Measurements from ENCODE around the gene MAPK8IP1.
"Not testable (repeated sequence)": the region's sequence is repeated elsewhere in the genome, so short reads cannot be mapped to it uniquely, and the experiment has no call there.

MAPK8IP1 gene

GRCh38 chr11:45885274-45885920 lies at the start of gene MAPK8IP1:
TSS of gene MAPK8IP1 (plus strand) at chr11:45885651. CDS start at chr11:45885821, 170 bp downstream.
- DNase-seq (ENCODE audit: low read depth) = peak; percentile 18

DNA sequence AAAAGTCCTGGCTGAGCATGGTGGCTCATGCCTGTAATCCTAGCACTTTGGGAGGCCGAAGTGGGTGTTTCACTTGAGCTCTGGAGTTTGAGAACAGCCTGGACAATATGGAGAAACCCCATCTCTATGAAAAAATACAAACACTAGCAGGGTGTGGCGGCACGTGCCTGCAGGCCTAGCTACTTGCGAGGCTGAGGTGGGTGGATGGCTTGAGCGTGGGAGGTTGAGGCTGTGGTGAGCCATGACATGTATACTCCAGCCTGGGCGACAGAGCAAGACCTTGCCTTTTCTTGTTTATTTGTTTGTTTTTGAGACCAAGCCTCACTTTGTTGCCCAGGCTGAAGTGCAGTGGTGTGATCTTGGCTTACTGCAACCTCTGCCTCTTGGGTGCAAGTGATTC lies 46.2 kb upstream of the MAPK8IP1 start:
- no peak for DNase-seq (ENCODE audit: low read depth)

GRCh38 chr11:45840251-45840650 lies 45.2 kb upstream of the MAPK8IP1 start:
- DNase-seq (ENCODE audit: low read depth) = not testable (repeated sequence)

DNA sequence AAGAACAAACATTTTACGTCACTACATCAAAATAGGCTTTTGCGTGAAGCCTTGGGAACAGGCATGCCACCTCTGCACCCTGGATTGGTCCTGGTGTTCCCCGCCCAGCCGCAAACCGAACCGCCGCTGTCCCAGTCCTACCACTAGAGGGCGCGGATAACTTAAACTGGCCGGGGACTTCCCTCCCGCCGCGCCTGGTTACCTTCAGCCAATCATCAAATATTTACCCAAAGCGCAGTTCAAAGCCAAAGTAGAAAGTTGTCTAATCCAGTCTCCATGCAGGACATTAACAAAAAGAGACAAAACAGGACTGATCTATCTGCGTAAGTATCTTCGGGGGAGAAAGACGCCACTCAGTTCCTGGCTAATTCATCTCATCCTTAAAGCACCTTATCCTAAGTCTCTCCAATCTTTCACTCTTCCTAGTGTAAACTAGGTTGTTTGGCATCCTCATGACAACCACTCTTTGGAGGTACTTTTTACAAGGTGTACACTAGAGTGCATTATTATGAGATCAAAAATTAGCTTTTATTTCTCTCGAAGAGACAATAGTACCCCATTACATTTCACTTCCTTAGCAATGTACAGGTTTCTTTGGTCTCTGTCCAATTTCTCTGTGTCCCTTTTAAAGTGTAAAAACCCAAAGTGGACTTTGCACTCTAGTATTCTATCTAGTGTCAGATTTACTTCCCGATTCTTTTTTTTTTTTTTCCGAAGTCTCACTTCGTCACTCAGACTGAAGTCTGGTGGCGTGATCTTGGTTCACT lies 42.1 kb upstream of the MAPK8IP1 start:
- DNase-seq (ENCODE audit: low read depth) = peak; percentile 89

DNA sequence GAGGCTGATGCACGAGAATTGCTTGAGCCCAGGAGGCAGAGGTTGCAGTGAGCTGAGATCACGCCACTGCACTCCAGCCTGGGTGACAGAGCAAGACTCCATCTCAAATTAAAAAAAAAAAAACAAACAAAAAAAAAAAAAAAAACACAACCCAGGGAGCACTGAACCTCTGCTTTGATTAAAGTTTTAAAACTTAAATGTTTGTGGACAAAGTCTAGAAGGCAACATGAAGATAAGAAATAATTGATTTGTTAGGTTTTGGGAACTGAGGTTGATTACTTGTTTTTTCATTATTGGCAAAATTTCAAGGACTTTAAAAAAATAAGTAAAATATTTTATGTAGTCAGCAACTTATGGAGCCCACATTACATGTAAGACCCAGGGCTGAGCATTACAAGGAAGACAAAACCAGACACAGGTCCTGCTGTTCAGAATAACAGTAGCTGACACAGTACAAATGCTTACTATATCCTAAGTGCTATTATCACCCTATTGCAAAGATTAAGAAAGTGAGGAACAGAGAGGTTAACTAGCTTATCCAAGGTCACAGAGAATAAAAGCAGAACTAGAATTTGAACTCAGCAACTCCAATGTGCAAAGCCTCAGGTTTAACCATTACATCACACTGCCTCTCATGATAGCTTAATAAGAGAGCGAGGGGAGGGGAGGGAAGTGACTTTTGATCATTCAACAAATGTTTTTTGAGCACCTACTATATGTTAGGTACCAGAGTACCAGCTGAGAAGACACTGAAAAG lies 40.5 kb upstream of the MAPK8IP1 start:
- no peak for DNase-seq (ENCODE audit: low read depth)

GRCh38 chr11:45846174-45846675 lies 39.2 kb upstream of the MAPK8IP1 start:
- no peak for DNase-seq (ENCODE audit: low read depth)

- DNase-seq (ENCODE audit: low read depth) = peak; percentile 96
These were observed 38.2 kb upstream of the MAPK8IP1 start, which contains the start of gene CRY2 for GRCh38 chr11:45846974-45847910. TSS of gene CRY2 (plus strand) at chr11:45847475. CDS start at chr11:45847491, 16 bp downstream.

DNA sequence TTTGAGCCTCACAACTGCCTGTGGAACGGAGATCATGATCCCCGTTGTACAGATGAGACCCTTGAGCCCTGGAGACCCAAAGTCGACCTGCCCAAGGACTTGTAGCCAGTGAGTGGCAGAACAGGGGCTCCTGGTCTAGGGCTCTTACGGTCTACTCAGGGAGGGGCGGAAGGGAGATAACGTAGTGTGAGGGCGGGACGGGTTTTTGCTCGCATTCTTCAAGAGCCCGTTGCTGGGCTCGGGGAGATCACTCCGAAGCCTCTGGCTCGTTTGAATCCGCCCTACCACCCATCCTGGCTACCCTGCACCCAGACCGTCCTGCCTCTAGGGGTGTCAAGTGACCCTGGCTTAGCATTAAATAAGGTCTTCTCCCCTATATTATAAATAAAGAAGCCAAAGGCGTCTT lies 37.5 kb upstream of the MAPK8IP1 start:
- peak; percentile 76 for DNase-seq (ENCODE audit: low read depth)

GRCh38 chr11:45848654-45849081 lies 36.8 kb upstream of the MAPK8IP1 start:
- no peak for DNase-seq (ENCODE audit: low read depth)

GRCh38 chr11:45850446-45850845 lies 35.0 kb upstream of the MAPK8IP1 start:
- DNase-seq (ENCODE audit: low read depth) = peak; percentile 41

DNA sequence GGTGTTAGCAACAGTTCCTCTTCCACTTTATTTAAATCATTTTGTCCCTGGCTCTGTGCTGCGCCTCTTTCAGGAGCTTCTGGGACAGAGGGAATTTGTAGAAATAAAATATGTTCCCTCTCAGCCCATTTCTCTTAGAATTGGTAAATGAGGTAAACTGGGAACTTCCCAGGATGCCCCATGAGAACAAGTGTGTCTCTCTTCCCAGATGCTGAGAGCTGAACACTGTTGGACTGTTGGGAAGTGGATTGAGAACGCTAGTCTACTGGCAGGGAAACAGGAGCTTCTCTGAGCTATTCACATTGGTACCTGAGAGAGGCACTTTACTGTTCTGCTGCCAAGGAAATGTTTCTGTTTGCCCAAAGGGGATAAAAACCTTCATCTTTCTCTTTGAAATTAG lies 34.2 kb upstream of the MAPK8IP1 start:
- no peak for DNase-seq (ENCODE audit: low read depth)

DNA sequence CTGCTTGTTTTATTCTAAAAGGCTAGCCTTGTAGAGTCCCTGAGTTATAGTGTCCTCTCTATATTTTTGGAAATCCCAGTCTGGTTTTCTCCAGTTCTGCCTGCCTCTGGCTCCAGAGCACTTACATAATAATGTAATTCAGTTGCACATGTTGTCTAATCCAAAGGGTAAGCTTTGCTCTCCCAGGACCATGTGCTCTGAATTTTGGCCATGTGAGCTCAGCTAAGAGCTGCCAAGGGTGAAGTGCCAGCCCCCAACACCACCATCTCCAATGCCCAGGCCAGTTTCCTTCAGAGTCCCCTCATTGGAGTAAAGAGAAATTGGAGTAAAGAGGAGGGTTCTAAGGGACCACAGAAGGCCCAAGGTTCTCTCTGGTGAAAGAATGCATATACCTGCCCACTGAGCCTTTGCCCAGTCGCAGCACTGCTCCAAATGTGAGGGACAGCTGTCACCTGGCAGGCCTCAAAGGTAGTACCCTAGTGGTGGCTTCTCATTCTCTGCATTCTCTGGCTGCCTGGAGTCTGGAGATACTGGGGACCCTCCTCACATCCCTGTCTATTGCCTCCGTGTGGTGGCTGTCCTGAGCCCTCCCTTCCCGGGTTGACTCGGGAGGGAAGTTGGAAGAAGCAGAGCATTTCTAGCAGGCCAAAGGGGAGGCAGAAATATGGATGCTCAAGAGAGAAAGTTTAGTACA lies 33.3 kb upstream of the MAPK8IP1 start:
- no peak for DNase-seq (ENCODE audit: low read depth)

DNA sequence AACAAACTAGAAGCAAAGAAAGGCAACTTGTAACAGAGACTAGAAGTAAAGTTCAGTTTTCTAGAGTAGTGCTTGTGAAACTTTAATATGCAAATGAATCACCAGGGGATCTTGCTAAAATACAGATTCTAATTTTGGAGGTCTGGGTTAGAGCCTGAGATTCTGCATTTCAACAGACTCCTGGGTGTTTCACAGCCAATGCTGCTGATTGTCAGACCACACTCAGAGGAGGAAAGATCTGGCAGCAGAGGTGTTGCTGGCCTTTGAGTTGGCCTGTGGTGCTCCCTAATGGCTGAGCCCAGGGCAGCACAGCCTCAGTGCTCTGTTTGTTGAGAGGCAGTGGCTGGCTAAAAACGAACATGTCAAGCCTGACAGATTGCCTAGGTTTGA lies 32.7 kb upstream of the MAPK8IP1 start:
- DNase-seq (ENCODE audit: low read depth) = no peak

DNA sequence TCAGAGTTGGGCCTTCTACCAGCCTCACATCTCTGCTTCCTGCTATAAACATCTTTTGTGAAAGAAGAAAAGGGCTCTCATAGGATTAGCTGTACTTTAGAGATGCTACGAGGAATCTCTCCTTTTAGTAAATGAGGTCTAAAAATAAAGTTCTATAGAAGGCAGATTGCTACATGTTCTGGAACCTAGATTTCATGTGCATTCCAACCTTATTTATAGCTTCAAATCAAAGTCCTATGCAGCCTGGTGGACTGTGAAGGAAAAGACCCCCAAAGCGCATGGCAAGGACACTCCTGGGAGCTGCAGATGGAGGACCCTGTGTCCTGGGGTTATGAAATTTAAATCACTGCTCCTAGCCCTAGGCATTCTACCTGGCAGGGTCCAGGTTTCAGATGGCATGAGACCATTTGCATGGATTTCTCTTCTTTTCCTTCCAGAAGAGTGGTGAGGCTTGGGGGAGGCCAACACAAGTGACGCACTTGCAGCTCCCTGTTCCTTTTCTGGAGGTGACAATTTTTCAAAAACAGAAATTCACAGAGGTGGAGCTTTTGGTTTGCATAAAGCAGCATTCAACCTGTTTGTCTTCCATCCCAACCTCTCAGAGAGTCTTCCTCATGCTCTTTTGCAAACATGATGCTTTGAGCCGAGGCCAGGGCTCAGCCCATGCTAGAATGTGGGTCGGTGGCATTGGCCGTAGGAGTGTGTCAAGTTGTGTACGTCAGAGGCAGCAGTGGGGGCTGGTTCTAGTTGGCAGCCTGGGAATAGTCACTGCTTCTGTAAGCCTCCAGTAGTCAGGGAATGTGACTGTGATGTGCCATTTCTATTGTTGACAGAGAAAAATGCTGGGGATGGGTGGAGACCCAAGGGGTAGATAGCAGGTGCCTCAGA lies 31.9 kb upstream of the MAPK8IP1 start:
- no peak for DNase-seq (ENCODE audit: low read depth)

DNA sequence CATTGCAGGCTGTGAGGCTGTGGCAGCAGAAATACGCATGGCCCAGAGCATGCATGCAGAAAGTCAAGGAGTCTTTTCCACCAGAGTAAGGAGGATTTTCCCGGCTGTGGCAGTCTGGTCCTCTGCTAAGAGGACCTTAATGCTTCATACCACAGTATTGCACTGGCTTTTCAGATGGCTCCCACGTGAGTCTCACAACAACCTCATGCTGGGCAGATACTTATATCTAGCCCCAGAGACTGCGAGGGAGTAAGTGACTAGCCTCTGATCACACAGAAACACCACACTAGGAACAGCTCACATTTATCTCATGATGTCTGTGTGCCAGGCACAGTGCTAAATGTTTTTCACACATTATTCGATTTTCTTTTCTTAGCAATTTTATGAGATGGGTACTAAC lies 30.1 kb upstream of the MAPK8IP1 start:
- no peak for DNase-seq (ENCODE audit: low read depth)

GRCh38 chr11:45856044-45856468 lies 29.4 kb upstream of the MAPK8IP1 start:
- DNase-seq (ENCODE audit: low read depth) = no peak

DNA sequence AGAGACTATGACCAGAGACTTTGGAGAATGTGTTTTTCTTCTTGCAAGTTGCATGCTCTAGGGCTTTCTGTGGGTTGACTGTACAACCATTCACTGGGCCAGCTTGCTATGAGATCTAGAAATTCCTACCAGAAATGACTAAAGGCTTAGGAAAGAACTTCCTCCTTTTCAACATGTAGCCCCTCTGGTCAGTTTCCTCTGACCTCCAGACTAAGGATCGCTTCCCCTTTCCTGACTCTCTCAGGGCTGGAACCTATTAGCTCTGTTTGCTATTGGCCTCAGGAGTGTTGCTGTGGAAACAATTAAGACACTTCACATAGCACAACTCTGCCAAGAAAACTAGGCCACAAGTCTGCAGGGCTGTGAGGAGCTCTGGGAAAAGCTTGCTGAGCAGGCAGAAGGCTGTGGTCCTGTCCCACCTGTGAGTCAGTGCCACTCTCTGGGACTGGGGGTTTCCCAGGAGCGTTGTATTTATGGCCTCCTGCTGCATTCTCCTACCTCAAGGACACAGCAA lies 27.4 kb upstream of the MAPK8IP1 start:
- DNase-seq (ENCODE audit: low read depth) = peak; percentile 95

DNA sequence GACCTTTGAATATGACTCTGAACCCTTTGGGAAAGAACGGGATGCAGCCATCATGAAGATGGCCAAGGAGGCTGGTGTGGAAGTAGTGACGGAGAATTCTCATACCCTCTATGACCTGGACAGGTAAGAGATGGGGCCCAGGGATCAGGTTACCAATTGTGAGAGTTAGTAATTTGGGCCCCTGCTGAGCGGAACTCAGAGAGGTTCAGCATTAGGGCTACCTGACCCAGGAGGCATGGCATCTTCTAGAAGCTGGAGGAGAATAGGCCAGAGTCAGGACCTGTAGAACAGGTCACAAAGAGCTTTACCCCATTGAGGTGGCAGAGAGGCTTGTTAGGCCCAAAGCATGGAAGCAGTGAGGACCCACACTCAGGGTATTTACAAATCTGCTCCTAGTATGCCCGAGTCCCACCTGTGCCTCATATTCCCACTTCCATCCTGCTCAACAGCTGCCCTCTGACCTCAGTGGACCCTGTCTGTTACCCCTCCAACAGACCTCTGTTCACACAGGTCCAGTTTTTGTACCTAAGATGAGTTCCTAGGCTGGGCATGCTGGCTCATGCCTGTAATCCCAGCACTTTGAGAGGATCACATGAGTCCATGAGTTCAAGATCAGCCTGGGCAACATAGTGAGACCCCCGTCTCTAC lies 26.6 kb upstream of the MAPK8IP1 start:
- no peak for DNase-seq (ENCODE audit: low read depth)

GRCh38 chr11:45859661-45860140 lies 25.8 kb upstream of the MAPK8IP1 start:
- peak; percentile 96 for DNase-seq (ENCODE audit: low read depth)
